C4-2B (cell line): ENCODE results near the gene ZP3.
"Not testable (repeated sequence)": the region's sequence is repeated elsewhere in the genome, so short reads cannot be mapped to it uniquely, and the experiment has no call there.

ENCODE experiments used
- ZFX ChIP-seq: fragments of 450-650 bp; IDR thresholded peaks from 2 replicates; pipeline ENCODE4 v1.6.1; 2017
- TF ChIP-seq, protein P1 (sequence below): fragments of 450-650 bp; conservative IDR thresholded peaks from 2 replicates; pipeline ENCODE4 v1.5.1; 2017; ENCODE audit warnings: mild to moderate bottlenecking

GRCh38 chr7:76440404-76440803 is 15.7 kb downstream of the ZP3 start:
- TF ChIP-seq, protein P1, sequence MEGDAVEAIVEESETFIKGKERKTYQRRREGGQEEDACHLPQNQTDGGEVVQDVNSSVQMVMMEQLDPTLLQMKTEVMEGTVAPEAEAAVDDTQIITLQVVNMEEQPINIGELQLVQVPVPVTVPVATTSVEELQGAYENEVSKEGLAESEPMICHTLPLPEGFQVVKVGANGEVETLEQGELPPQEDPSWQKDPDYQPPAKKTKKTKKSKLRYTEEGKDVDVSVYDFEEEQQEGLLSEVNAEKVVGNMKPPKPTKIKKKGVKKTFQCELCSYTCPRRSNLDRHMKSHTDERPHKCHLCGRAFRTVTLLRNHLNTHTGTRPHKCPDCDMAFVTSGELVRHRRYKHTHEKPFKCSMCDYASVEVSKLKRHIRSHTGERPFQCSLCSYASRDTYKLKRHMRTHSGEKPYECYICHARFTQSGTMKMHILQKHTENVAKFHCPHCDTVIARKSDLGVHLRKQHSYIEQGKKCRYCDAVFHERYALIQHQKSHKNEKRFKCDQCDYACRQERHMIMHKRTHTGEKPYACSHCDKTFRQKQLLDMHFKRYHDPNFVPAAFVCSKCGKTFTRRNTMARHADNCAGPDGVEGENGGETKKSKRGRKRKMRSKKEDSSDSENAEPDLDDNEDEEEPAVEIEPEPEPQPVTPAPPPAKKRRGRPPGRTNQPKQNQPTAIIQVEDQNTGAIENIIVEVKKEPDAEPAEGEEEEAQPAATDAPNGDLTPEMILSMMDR, result not testable (repeated sequence)
- not testable (repeated sequence) for TF ChIP-seq ZFX
